Mononuclear cell (primary cell): ENCODE data around the gene ZBTB45. TPM values are rescaled to one million over a fixed set of nuclear protein-coding genes. Genes with fewer than 3 reads are reported as not detected.
A peak's percentile ranks its signal among the peaks of the same experiment; 100 is the strongest.
"Not testable (repeated sequence)": the region's sequence is repeated elsewhere in the genome, so short reads cannot be mapped to it uniquely, and the experiment has no call there.

ENCODE experiments used
- H3K27me3 ChIP-seq: 2 replicates; pipeline ENCODE4 v1.6.0; 2011; ENCODE audit warnings: low read length, control low read depth; ENCODE audit not compliant: insufficient read depth
- H3K4me1 ChIP-seq: 2 replicates; pipeline ENCODE4 v1.5.1; 2011; ENCODE audit warnings: mild to moderate bottlenecking, low read length, control low read depth; ENCODE audit not compliant: insufficient read depth
- H3K4me3 ChIP-seq: 2 replicates; pipeline ENCODE4 v1.5.1; 2011; ENCODE audit warnings: mild to moderate bottlenecking, low read length, moderate library complexity
- H3K9me3 ChIP-seq: 2 replicates; pipeline ENCODE4 v1.5.1; 2011; ENCODE audit warnings: low read depth, mild to moderate bottlenecking, control low read depth, low read length
- total RNA-seq: library from RNA; depleted of rRNA; stranded (reverse); fragments of >200 nt; gene quantifications from one replicate; pipeline ENCODE4 v1.2.3, GENCODE V29; 2012

ZBTB45 gene
- total RNA-seq, 1 donor, result 2.7 TPM

DNA sequence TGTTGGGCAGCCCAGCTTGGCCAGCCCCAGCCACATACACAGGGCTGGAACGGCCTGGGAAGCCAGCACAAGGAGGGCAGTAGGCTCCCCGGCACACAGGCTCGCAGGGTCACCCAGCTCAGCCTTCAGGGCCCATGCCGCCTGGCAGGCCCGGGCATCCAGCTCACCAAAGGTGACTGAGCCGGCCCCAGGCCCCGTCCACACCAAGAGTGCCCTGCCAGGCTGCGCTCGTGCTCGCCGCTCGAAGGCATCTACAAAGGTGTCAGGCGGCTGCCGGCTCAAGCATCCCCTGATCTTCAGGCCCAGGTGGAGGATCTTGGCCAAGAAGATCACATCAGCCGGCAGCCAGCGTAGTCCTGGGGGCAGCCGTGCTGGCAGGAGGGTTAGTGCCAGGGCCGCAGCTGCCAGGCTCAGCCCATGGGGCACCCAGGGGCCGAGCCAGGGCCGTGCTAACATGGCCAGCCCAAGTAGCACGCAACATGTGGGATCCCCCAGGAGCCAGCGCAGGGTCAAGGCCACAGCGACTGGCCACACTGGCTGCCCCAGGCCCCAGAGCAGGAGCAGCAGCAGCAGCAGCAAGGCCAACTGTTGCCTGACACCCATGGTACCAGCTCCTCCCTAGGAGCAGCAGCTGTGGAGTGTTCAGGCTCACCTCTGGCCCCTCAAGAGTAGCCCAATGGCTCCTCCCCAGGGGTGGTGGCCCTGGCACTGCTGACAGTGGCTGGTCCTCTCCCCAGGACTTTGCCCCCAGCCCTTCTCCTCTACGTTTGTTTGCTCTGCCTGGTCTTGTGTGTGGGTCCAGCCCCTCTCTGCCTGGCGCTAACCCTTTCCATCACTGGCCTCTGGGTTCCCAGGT, 8.0 kb downstream of the ZBTB45 start, which contains the start of gene SLC27A5:
Gene SLC27A5, minus strand, starts transcription at position 640 of the 856 bp plus-strand sequence. Its CDS starts 37 bp downstream, at position 603.
- no peaks in the 10 kb centered on the region for H3K27me3 ChIP-seq
- H3K9me3 ChIP-seq, result no peaks in the 10 kb centered on the region
- H3K4me1 ChIP-seq, result peaks cover 14% of the 10 kb centered on the region
- no peak within 1 kb of the TSS for H3K4me3 ChIP-seq

DNA sequence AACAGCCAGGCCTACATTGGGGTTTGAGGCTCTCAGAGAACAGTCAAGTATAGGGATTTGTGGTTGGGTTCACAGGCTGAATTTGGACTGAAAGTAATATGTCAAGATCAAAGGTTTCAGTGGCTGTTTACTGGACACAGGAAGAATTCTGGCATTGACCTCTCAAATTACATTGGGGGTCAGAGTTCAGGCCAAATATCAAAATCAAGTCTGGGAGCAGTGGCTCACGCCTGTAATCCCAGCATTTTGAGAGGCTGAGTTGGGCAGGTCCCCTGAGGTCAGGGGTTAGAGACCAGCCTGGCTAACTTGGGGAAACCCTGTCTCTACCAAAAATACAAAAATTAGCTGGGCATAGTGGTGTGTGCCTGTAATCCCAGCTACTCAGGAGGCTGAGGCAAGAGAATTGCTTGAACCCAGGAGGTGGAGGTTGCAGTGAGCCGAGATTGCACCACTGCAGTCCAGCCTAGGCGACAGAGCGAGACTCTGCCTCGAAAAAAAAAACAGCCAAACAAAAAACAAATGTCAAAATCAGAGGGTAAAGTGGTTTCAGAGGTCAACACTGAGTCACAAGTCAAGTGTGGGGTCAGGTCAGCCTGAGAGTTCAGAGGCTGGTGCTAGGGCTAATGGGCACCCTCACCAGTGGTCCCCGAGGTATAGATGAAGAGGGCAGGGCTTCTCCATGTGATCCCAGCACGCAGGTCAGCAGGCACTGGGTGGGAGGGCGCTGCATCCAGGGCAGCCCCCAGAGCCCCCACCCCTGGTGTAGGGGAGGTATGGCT, 9.3 kb downstream of the ZBTB45 start:
- Histone ChIP-seq H3K27me3 (no peaks in the 10 kb centered on the region), H3K4me1 (peaks cover 14% of the 10 kb centered on the region), H3K4me3 (no peak overlapping the region), H3K9me3 (no peaks in the 10 kb centered on the region)

DNA sequence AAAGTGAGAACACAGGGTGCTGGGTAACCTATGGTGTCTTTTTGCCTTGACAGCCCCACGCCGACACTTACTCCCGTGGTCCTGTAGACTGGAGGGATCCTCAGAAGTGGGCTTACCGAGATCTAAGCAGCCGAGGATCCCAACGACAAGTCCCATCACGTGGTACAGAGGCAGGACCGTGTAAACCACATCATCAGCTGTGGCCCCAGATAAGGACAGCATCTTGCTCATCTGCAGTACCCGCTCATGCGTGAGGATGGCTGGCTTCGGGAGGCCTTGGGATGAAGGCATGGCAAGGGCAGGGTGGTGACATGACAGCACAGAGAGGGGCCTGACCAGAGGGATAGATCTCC, 9.9 kb downstream of the ZBTB45 start:
- H3K9me3 ChIP-seq, result no peaks in the 10 kb centered on the region
- no peak overlapping the region for H3K4me3 ChIP-seq
- no peaks in the 10 kb centered on the region for H3K27me3 ChIP-seq
- peaks cover 13% of the 10 kb centered on the region for H3K4me1 ChIP-seq

DNA sequence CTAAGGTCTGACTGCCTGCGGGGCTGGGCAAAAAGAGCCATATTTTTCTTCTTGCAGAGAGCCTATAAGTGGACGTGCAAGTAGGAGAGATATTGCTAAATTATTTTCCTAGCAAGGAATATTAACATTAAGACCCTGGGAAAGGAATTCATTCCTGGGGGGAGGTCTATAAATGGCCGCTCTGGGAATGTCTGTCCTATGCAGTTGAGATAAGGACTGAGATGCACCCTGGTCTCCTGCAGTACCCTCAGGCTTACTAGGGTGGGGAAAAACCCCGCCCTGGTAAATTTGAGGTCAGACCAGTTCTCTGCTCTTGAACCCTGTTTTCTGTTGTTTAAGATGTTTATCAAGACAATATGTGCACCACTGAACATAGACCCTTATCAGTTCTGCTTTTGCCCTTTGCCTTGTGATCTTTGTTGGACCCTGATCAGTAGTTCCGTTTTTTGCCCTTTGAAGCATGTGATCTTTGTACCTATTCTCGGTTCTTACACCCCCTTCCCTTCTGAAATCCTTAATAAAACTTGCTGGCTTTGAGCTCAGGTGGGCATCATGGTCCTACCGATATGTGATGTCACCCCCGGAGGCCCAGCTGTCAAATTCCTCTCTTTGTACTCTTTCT, 11.9 kb downstream of the ZBTB45 start:
- H3K4me3 ChIP-seq, H3K4me1 ChIP-seq, H3K9me3 ChIP-seq, H3K27me3 ChIP-seq: not testable (repeated sequence)

DNA sequence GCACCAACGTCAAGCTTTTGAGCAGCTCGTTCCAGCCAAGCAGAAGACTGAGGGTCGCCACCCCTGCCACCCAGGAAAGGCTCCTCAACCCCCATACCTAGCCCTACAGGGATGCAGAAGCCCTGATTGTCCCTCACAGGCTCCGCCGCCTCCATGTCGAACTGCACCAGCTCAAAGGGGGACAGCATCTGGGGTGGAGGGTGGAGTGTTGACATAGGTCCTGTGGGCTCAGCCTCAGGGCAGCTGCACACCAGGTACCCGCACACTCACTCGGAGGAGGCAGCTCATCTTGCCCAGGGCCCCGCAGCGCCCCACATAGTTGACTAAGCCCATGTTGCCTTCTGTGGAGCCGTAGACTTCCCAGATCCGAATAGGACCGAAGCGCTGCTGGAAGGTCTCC, 19.4 kb downstream of the ZBTB45 start:
- Histone ChIP-seq H3K9me3 (no peaks in the 10 kb centered on the region), H3K4me3 (no peak overlapping the region), H3K4me1 (peaks cover 18% of the 10 kb centered on the region), H3K27me3 (no peaks in the 10 kb centered on the region)

DNA sequence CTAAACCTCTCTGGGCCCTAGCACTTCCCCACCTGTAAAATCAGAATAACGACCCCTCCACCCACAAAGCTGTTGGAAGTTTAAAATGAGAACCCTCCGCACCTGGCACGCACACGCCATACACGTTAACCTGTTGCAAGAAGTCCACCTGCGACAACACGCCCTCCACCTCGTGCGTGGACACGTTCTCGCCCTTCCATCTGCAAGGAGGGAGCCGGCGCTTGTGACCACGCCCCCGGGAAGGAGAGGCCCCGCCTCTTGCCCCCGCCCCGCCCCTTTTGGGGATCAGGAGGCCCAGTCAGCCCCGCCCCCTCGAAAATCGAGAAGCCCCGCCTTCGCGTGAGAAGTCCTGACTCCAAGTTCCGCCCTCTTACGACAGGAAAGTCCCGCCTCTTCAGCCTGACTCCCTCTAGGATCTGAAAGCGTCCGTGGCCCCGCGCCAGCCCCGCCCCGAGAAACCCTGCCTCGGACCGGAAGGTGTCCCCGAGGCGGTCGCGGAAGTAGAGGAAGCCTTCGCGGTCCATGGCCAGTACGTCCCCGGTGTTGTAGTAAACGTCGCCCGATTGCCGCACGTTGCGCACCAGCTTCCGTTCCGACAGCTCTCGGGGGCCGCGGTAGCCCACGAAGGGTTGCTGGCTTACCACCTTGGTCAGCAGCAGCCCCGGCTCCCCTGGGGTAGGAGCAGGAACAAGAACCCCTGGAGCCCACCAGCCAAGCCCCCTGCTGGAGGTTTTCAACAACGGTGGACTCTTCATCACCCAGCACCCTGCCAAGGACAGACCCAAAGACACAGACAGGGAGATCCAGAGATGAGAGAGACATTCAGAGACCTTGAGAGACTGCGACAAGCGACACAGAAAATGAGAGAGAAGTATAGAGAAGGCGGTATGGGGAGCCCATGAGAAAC, 20.3 kb downstream of the ZBTB45 start:
- Histone ChIP-seq H3K4me1 (peaks cover 18% of the 10 kb centered on the region), H3K9me3 (no peaks in the 10 kb centered on the region), H3K27me3 (no peaks in the 10 kb centered on the region), H3K4me3 (peak overlapping the region; percentile 41)

DNA sequence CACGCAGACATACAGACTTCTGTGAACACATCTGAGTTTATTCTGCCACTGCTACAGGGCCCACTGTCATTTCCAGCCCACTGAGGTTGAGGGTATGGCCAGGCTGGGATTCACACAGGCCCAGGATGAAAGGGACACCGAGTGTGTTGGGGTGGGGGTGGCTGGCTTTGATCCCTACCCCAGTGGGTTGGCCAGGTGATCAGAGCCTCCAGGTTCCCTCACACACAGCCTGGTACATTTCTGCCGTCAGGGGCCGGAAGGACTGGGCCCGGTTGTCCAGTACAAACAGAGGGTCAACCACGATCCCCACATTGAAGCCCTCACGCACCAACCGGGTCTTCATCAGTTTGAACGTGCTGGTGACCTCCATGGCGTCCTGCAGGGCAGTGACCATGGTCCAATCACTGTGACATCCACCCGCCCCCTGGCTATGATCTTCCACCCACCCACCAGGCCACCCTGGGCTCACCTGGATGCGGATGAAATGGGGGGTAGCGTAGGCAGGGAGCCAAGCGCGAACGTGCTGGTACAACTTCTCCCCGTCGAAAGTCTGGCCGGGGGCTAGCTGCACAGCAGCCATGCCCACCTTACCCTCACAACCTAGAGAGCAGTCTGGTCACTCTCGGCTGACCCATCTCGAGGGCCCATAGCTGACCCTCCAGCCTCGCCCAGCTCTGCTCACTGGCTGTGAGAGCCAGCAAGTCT, 21.1 kb downstream of the ZBTB45 start:
- peak overlapping the region; percentile 41 for H3K4me3 ChIP-seq
- H3K4me1 ChIP-seq, result peaks cover 18% of the 10 kb centered on the region
- no peaks in the 10 kb centered on the region for H3K27me3 ChIP-seq
- H3K9me3 ChIP-seq, result no peaks in the 10 kb centered on the region

DNA sequence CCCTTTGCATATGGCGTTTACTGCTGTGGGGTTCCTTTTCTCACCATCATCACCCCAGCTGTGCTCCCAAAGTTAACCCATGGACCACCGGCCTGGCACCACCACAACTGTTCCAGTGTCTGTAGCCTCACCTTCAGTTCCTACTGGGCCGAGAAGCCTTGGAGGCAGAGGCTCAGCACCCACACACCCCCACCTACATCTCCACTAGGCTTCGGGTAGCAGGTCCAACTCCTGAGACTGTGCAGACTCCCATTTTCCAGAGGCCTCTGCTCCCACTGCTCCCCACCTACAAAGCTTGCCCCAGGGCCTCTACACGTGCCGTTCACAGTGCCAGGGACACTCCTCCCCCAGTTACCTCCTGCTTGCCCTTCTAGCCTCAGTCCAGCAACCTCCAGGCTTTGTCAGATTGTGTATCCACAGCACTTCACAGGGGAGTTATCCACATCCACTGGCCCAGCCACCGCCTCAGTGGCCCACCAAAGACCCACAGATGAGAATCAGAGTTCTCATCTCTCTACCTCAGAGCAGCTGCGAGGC, 21.9 kb downstream of the ZBTB45 start:
- H3K4me3 ChIP-seq, result no peak overlapping the region
- no peaks in the 10 kb centered on the region for H3K9me3 ChIP-seq
- no peaks in the 10 kb centered on the region for H3K27me3 ChIP-seq
- peaks cover 18% of the 10 kb centered on the region for H3K4me1 ChIP-seq

DNA sequence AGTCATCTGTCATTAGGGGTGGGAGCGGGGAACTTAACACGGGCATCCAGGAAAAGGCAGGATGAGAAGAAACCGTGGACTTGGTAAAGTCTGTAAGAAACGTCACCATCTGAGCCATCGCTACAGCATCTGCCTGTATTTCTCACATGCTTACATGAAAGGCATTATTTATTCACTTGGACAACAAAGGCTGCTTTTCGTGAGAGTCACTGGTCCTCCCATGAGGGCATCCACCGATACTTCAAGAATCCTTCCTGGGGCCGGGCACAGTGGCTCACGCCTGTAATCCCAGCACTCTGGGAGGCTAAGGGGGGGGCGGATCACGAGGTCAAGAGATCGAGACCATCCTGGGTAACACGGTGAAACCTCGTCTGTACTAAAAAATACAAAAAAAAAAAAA, 27.3 kb downstream of the ZBTB45 start:
- Histone ChIP-seq H3K27me3 (no peaks in the 10 kb centered on the region), H3K4me3 (no peak overlapping the region), H3K9me3 (no peaks in the 10 kb centered on the region), H3K4me1 (no peaks in the 10 kb centered on the region)

DNA sequence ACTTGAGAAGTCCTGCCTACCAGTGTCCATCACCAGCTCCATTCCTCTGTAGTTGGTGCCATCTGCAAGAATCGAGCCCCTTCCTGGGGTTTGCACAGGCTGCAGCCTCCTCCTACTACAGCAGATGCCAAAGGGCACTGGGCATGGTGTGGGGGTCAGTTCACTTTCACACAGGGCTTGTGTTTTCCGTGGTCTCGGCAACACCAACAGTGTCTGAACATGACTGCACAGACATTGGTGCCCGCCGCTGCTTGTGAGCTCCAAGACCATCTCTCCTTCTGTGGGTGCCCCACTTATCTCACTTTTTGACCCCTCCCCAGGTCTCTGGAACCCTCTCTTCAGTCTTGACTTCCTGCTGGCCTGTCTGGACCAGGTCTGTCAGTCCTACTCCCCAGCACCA, 28.2 kb downstream of the ZBTB45 start:
- Histone ChIP-seq H3K9me3 (no peaks in the 10 kb centered on the region), H3K4me3 (no peak overlapping the region), H3K27me3 (no peaks in the 10 kb centered on the region), H3K4me1 (no peaks in the 10 kb centered on the region)

DNA sequence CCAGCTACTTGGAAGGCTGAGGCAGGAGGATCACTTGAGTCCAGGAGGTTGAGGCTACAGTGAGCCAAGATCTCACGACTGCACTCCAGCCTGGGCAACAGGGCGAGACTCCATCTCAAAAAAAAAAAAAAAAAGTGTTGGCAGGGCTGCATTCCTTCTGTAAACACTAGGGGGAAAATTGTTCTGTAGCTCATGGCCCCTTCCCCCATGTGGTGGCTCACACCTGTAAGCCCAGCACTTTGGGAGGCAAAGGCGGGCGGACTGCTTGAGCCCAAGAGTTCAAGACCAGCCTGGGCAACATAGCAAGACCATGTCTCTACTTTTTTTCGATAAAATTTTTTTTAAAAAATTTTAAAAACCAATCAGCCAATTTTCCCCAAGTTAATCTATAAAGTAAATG, 35.3 kb downstream of the ZBTB45 start:
- H3K27me3 ChIP-seq, H3K9me3 ChIP-seq, H3K4me3 ChIP-seq, H3K4me1 ChIP-seq: not testable (repeated sequence)

DNA sequence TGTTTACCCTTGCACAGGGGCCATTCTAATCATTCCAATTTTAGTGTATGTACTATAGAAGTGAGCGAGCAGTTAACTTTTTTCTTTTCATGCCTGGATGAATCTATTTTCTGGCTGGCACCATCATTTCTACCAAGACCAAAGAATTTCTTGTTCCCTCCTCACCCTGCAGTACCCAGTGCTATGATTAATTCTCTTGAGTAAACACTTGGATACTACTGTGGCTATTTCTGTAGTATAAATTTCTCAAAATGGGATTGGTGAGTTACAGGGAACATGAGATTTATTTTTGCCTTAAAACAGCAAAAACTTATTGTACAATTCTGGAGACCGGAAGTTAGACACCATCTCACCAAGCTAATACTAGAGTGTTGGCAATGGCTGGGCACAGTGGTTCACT, 35.8 kb downstream of the ZBTB45 start:
- H3K9me3 ChIP-seq, result no peaks in the 10 kb centered on the region
- no peak overlapping the region for H3K4me3 ChIP-seq
- no peaks in the 10 kb centered on the region for H3K4me1 ChIP-seq

DNA sequence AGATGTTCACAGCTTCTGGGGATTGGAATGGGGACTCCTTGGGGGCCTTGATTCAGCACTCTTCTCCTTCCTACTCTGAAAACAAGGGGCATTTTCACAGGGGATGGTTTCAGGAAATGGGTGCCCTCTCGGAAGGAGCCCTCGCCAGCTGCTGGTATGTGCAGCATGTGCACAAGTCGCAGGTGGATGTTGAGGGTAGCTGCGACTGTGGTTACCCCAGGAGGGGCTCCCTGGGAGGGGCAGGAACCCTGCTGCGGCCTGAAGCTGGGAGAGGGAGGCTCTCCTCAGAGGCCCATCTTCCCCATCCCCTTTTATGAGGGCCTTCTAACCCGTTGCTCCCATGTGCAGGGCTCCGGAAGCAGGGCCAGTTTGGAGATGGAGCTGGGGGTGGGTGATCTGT, 37.2 kb downstream of the ZBTB45 start:
- no peaks in the 10 kb centered on the region for H3K9me3 ChIP-seq
- H3K4me1 ChIP-seq, result no peaks in the 10 kb centered on the region
- H3K4me3 ChIP-seq, result no peak overlapping the region
- no peaks in the 10 kb centered on the region for H3K27me3 ChIP-seq

More for the DNA sequence above, 35.8 kb downstream of the ZBTB45 start:
- no peaks in the 10 kb centered on the region for H3K27me3 ChIP-seq

DNA sequence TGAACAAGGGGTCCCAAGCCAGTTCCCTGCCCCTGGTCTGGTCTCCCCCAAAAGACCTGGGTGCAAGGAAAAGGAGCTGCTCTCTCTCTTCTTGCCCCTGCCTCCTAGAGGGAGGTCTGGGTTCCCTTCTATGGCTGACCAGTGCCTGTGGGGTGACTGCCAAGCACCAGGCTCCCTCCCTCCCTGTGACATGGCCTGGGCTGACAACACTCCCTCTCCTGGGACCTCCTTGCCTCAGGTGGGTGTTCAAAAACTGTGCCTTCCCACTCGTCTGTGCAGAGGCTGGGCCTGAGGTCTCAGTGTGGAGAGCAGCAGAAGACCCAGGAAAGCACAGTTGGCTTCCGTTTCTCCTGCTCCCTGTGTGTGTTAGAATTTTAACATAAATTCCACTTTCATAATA, 38.8 kb downstream of the ZBTB45 start:
- H3K27me3 ChIP-seq, result no peaks in the 10 kb centered on the region
- H3K4me1 ChIP-seq, result peaks cover 9% of the 10 kb centered on the region
- H3K4me3 ChIP-seq, result no peak overlapping the region
- H3K9me3 ChIP-seq, result no peaks in the 10 kb centered on the region
